ENCODE results near the gene MELTF.

The MELTF gene

DNA sequence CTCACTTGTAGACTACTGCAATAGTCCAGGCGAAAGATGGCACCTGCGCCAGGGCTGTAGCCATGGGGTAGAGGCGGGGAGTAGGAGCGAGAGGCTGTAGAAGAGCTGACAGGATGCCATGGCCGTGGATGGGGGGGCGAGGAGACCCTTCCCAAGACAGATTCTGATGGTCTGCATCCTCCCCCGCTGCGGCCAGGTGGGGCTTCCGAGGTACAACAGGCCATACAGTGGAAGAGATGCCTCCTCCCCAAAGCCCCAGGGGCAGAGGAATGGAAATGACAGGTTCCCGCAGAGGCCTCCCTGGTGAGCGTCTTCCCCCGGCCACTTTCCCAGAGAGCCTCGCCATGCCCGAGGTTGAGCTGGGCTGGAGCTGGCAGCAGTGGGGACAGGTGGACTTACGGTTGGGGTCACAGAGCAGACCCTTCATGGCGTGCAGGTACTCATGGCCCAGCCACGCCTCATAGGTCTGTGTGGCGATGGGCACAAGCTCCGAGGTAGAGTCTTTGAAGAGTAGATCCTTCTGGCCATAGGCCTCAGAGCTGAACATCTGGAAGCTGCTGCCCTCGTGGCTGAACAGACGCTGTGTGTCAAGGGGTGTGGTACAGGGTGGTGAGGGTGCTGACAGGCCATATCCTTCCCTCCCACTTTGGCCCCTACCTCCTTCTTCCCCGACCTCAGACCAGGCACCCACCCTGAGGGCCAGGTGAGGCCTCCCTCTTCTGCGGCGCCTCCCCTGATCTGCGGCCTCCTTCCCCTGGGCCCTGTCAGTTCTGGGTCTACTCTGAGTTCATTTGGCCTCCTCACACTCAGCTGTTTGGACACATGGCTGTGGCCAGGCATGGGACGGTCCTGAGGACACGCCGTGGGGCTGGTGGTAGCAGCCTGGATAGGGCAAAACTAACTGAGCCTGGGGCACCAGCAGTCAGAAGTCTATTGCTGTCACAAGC, 13.6 kb downstream of the MELTF start:
- no peak overlapping the region for H3K27ac ChIP-seq
- no peak for DNase-seq (ENCODE audit: low spot score)
- POLR2A ChIA-PET (ENCODE audit: low non-redundant PET): no interaction called here
- CTCF ChIA-PET: interaction anchor here (0.6 to 2.8 kb wide), 4 partner anchors 13 to 425 kb away, joined by 3 to 18 read pairs (median 3); partner anchors contain the start of gene MELTF
- TF ChIP-seq, protein P1, sequence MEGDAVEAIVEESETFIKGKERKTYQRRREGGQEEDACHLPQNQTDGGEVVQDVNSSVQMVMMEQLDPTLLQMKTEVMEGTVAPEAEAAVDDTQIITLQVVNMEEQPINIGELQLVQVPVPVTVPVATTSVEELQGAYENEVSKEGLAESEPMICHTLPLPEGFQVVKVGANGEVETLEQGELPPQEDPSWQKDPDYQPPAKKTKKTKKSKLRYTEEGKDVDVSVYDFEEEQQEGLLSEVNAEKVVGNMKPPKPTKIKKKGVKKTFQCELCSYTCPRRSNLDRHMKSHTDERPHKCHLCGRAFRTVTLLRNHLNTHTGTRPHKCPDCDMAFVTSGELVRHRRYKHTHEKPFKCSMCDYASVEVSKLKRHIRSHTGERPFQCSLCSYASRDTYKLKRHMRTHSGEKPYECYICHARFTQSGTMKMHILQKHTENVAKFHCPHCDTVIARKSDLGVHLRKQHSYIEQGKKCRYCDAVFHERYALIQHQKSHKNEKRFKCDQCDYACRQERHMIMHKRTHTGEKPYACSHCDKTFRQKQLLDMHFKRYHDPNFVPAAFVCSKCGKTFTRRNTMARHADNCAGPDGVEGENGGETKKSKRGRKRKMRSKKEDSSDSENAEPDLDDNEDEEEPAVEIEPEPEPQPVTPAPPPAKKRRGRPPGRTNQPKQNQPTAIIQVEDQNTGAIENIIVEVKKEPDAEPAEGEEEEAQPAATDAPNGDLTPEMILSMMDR (conservative IDR thresholded peaks at IDR 0.05; ENCODE audit: low read depth): no peak

DNA sequence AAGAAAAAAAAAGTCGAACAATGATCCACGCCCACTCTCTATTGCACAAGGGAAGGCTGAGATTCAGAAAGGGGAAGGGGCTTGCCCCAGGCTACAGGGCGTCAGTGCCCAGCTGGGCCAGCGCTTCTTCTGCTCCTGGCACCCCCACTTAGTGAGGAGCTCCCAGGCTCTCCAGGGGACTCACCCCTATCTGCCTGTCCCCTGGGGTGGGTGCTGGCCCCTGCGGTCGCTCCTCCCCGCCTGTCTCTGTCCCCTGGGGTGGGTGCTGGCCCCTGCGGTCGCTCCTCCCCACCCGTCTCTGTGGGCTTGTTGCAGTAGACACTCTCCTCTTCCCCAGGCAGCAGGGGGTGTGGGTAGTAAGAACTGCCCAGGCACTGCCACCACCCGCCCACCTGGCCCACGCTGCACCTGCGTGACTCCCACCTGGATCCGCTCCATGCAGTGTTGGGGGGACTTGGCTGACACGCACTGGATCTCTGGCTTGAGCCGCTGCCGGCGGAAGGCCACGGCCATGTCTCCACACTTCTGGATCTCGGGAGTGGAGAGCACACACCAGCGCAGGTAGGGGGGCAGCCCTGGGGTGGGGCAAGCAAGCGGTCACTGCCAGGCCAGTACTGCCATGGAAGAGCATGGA, 14.6 kb downstream of the MELTF start:
- TF ChIP-seq, protein P1 (conservative IDR thresholded peaks at IDR 0.05; ENCODE audit: low read depth): no peak
- H3K27ac ChIP-seq: no peak overlapping the region
- ChIA-PET CTCF (interaction anchor here (0.6 kb wide), 1 partner anchor 196 kb away, joined by 3 read pairs; no protein-coding TSS in a partner anchor), POLR2A (ENCODE audit: low non-redundant PET) (no interaction called here)
- DNase-seq (ENCODE audit: low spot score): no peak

DNA sequence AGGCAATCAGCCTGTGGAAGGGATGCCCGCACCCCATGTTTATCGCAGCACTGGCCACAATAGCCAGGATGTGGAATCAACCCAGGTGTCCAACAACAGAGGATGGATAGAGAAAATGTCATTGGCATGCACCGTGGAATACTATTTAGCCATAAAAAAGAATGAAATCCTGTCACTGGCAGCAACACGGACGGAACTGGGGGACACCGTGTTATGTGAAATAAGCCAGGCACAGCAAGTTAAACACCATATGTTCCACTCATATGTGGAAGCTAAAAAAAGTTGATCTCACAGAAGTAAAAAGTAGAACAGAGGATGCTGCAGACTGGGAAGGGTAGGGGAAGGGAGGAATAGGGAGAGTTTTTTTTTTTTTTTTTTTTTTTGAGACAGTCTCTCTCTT, 15.6 kb downstream of the MELTF start:
- ChIA-PET POLR2A (ENCODE audit: low non-redundant PET) (no interaction called here), CTCF (no interaction called here)
- TF ChIP-seq, protein P1 (conservative IDR thresholded peaks at IDR 0.05; ENCODE audit: low read depth): no peak
- DNase-seq (ENCODE audit: low spot score): no peak
- H3K27ac ChIP-seq: no peak overlapping the region

DNA sequence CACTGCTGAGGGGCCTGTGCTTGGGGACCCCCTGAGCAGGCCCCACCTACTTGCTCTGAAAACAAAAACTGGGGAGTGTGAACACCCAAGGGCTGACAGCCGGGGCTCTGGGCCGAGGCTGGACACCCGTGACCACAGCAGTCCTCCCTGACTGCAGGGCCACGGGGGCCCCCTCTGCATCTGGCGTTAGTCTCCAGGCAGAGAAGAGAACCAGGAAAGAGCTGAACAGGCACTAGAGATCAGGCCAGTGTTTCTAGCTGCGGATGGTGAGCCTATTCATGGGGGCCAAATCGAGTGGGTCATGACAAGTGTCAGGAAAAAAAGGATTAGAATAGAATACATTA, 17.1 kb downstream of the MELTF start:
- no peak overlapping the region for H3K27ac ChIP-seq
- TF ChIP-seq, protein P1 (conservative IDR thresholded peaks at IDR 0.05; ENCODE audit: low read depth): no peak
- ChIA-PET CTCF (interaction anchor here (4.8 kb wide), 1 partner anchor 17 kb away, joined by 17 read pairs; the partner anchor contains the start of gene MELTF), POLR2A (ENCODE audit: low non-redundant PET) (no interaction called here)
- no peak for DNase-seq (ENCODE audit: low spot score)

DNA sequence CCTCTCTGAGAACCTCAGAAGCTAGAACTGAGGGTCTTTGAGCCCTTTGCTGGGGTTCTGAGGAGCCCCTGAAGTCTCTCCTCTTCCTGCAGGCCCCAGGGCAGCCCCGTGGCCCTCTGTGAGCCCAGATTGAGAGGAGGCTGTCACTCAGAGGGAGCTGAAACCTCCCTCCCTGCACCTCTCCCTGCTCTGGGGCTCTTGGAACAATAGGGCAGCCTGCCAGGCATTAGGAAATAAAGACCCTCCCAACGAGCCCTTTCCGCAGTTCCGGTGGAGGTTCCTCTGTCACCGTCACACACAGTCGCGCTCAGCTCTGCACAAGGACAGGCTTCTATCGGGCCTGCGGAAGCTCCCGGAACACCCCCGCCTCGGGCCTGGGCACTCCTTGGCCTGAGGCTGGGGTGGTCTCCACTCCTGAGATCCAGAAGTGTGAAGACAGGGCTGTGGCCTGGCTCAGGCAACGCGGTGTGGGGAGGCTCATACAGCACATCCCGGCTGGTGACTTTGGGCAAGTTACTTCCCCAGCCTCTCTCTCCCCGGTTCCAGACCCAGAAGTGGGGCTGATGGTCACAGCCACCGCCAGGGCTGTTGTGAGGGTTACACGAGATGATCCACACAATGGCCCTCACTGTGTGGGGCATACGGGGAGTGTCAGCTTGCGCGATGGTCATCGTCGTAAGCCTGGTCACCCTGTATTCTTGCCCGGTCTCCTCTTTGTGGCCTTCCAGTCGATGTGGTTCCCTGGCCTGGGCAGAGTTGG, 17.7 kb downstream of the MELTF start:
- TF ChIP-seq, protein P1 (conservative IDR thresholded peaks at IDR 0.05; ENCODE audit: low read depth): no peak
- ChIA-PET POLR2A (ENCODE audit: low non-redundant PET) (no interaction called here), CTCF (interaction anchor here (4.8 kb wide), 1 partner anchor 18 kb away, joined by 17 read pairs; the partner anchor contains the start of gene MELTF)
- DNase-seq (ENCODE audit: low spot score): no peak
- no peak overlapping the region for H3K27ac ChIP-seq

Measured in RWPE1 (cell line).